GM12801 (cell line): ENCODE data around the gene CFAP221.

Source experiments
- CTCF ChIP-seq: IDR thresholded peaks from one replicate; pipeline ENCODE4 v1.5.1; 2011; ENCODE audit warnings: control low read depth; ENCODE audit not compliant: insufficient read length; ENCODE audit errors: extremely low read depth

CFAP221 gene

GRCh38 chr2:119630121-119630520 lies 85.9 kb downstream of the CFAP221 start:
- no peak for TF ChIP-seq CTCF

- no peak for TF ChIP-seq CTCF
These were observed 93.1 kb downstream of the CFAP221 start for GRCh38 chr2:119637371-119637770.

GRCh38 chr2:119638246-119638645 lies 94.0 kb downstream of the CFAP221 start:
- no peak for TF ChIP-seq CTCF

- TF ChIP-seq CTCF, result no peak
These were observed 94.7 kb downstream of the CFAP221 start for GRCh38 chr2:119638685-119639554.

- TF ChIP-seq CTCF, result peak; percentile 59
These were observed 97.5 kb downstream of the CFAP221 start for GRCh38 chr2:119641562-119642258.

- TF ChIP-seq CTCF, result no peak
These were observed 99.9 kb downstream of the CFAP221 start for GRCh38 chr2:119644186-119644585.

GRCh38 chr2:119645173-119645855 lies 101.1 kb downstream of the CFAP221 start:
- TF ChIP-seq CTCF, result no peak
